Right lobe of liver (tissue), 4 donors: Measurements from ENCODE around the gene PTPN11.

Experiments used
- POLR2A ChIP-seq: fragments of 450-650 bp; IDR thresholded peaks from one replicate; pipeline ENCODE4 v1.6.1; 2017; ENCODE audit warnings: antibody characterized with exemption, mild to moderate bottlenecking
- TF ChIP-seq, protein P1 (sequence below), 4 donors: fragments of 200-600 bp in 3 of 4; fragments of 450-650 bp in 1 of 4; IDR thresholded peaks; one replicate each; pipeline versions ENCODE4 v1.5.1 to v1.8.0; 2016 to 2022; ENCODE audit warnings: antibody characterized with exemption in 4 of 4, mild to moderate bottlenecking in 2 of 4
- donor health status: DM: no; HTN: no; CAD: no.
- donor health status: DM: no; HTN: no; CAD: no.
- donor health status: DM: no; HTN: yes; CAD: no.

DNA sequence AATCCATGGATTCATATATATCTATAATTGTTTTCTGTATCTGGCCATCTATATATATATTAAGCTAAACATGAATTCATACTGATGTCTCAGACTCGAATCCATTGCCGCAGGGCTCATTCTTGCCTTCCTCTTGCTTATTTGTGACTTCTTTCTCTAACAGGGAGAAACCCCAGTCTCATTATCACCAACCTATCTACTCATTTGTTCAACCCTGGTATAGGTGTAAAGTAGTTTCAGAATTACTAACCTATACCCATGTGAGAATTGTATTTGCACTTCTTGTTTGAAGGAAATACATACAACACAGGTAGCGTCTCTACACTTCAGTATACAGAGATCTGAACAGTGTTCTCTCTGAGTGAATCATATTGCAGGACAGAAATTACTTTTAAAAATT lies 77.7 kb downstream of the PTPN11 start:
- TF ChIP-seq, protein P1, sequence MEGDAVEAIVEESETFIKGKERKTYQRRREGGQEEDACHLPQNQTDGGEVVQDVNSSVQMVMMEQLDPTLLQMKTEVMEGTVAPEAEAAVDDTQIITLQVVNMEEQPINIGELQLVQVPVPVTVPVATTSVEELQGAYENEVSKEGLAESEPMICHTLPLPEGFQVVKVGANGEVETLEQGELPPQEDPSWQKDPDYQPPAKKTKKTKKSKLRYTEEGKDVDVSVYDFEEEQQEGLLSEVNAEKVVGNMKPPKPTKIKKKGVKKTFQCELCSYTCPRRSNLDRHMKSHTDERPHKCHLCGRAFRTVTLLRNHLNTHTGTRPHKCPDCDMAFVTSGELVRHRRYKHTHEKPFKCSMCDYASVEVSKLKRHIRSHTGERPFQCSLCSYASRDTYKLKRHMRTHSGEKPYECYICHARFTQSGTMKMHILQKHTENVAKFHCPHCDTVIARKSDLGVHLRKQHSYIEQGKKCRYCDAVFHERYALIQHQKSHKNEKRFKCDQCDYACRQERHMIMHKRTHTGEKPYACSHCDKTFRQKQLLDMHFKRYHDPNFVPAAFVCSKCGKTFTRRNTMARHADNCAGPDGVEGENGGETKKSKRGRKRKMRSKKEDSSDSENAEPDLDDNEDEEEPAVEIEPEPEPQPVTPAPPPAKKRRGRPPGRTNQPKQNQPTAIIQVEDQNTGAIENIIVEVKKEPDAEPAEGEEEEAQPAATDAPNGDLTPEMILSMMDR (IDR thresholded peaks at IDR 0.05) = no peak
- TF ChIP-seq POLR2A = no peak
